B cell (primary cell): ENCODE results near the gene RNF166.

Experiments used
- CTCF ChIP-seq: fragments of 200-600 bp; IDR thresholded peaks from one replicate; pipeline ENCODE4 v1.8.0; 2022; ENCODE audit warnings: antibody characterized with exemption, mild to moderate bottlenecking
- EZH2 ChIP-seq: IDR thresholded peaks from 2 replicates; pipeline ENCODE4 v1.6.1; 2012; ENCODE audit warnings: borderline replicate concordance, low read depth, mild to moderate bottlenecking, moderate library complexity, low read length; ENCODE audit not compliant: insufficient read depth, poor library complexity, severe bottlenecking

GRCh38 chr16:88722784-88723506, 16.7 kb upstream of the RNF166 start:
- no peak for TF ChIP-seq CTCF
- no peak for TF ChIP-seq EZH2
